GM21526 (cell line): ENCODE measurements around the gene ZFP36L2.
A peak's percentile ranks its signal among the peaks of the same experiment; 100 is the strongest.

Experiments
- ATAC-seq: cut with Tn5 transposase; IDR thresholded peaks from one replicate; pipeline ENCODE4 v1.9.1; 2021; ENCODE audit warnings: moderate library complexity; ENCODE audit not compliant: unreplicated experiment, low FRiP score

Gene ZFP36L2

DNA sequence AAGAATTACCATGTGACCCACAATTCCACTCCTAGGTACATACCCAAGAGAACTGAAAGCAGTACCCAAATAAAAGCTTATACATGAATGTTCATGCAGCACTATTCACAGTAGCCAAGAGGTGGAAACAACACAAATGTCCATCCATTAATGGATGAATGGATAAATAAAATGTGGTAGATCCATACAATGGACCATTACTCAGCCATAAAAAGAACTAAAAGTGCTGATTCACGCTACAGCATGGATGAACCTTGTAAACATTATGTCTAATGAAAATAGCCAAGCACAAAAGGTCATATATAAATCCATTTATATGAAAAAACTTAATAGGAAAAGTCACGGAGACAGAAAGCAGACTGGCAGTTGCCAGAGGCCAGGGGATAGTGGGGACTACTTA lies 23.6 kb upstream of the ZFP36L2 start:
- ATAC-seq, result no peak

- ATAC-seq, result no peak
Observed at GRCh38 chr2:43248621-43249020, 22.2 kb upstream of the ZFP36L2 start.

GRCh38 chr2:43246641-43247040 lies 20.2 kb upstream of the ZFP36L2 start:
- ATAC-seq, result no peak

GRCh38 chr2:43241558-43241957 lies 15.2 kb upstream of the ZFP36L2 start:
- ATAC-seq, result no peak

- ATAC-seq, result no peak
Observed at GRCh38 chr2:43240766-43241150, 14.4 kb upstream of the ZFP36L2 start.

- ATAC-seq, result no peak
Observed at GRCh38 chr2:43239981-43240765, 13.8 kb upstream of the ZFP36L2 start.

- no peak for ATAC-seq
Observed at GRCh38 chr2:43238813-43239212, 12.4 kb upstream of the ZFP36L2 start.

DNA sequence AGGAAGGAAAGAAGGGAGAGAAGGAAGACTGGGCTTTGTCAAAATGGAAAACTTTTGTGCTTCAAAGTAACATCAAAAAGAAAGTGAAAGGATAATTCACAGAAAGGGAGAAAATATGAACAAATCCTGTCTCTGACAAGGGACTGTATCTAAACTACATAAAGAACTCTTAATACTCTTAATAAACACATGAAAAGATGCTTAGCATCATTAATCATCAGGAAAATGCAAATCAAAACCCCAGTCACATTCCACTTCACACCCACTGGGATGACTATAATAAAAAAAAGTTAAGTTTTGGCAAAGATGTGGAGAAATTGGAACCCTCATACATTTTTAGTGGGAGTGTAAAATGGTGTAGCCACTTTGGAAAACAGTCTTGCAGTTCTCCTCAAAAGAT lies 11.8 kb upstream of the ZFP36L2 start:
- ATAC-seq, result no peak

DNA sequence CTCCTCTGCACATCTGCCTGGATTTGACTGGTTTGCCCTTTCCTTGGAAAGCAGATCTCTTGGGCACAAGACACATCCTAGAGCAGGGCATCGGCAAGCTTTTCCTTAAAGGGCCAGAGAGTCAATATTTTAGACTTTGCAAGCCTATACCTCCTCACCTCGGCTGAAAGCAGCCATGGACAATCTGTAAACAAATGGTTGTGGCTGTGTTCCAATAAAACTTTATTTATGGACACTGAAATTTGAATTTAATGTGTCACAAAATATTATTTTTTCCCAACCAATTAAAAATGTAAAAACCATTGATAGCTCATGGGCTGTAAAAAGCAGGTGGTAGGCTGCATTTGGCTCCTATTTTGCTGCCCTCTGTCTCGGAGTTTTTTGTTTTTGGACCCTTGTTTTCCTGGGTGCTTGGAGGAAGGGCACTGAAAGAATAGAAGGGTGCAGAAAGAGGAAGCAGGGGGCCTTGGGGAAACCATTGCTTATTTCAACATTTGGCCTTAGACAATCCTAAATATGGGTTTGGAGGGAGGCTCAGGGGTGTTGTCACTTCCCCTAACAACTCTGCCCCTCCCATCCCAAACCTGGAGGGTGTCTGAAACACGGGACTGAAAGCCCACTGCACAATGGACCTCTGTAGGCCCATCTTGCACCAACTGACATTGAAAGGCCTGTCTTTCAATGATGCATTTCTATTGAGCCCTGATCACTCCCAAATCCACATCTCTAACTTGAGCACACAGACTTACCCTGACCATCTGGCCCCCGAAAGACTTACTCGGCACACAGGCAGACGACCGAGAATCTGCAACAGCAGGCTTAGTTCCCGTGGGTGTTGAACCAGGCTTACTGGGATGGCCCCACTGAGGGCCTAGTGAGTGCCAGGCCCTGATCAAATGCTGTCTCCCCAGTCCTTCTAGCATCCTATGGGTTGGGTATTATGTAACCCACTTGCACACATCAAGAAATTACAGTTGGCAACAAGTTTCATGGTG lies 7.1 kb upstream of the ZFP36L2 start:
- no peak for ATAC-seq

- ATAC-seq, result no peak
Observed at GRCh38 chr2:43230951-43231827, 4.8 kb upstream of the ZFP36L2 start.

DNA sequence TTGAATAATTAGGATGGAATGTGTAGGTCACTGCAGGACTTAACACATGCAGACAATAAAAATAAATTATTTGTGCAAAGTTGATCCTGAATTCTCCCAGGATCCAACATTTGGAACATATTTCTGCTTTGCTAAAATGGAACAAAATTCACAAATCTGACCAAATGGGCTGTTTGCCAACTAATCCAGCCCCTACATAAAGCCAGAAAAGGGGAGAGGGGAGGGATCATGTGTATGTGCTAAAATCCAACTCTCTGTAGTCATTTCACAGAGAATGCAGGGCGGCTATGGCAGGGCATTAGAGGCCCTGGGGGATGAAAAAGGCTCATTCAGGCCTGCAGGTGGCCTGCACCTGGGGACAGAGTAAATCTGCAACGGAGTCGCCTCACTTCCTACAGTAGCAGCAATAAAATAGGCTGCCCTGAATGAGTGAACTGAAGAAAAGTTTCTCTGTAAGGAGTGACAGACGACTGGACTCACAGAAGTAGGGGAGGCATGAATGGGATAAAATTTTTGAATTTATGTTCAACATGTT lies 4.0 kb upstream of the ZFP36L2 start:
- ATAC-seq, result no peak

DNA sequence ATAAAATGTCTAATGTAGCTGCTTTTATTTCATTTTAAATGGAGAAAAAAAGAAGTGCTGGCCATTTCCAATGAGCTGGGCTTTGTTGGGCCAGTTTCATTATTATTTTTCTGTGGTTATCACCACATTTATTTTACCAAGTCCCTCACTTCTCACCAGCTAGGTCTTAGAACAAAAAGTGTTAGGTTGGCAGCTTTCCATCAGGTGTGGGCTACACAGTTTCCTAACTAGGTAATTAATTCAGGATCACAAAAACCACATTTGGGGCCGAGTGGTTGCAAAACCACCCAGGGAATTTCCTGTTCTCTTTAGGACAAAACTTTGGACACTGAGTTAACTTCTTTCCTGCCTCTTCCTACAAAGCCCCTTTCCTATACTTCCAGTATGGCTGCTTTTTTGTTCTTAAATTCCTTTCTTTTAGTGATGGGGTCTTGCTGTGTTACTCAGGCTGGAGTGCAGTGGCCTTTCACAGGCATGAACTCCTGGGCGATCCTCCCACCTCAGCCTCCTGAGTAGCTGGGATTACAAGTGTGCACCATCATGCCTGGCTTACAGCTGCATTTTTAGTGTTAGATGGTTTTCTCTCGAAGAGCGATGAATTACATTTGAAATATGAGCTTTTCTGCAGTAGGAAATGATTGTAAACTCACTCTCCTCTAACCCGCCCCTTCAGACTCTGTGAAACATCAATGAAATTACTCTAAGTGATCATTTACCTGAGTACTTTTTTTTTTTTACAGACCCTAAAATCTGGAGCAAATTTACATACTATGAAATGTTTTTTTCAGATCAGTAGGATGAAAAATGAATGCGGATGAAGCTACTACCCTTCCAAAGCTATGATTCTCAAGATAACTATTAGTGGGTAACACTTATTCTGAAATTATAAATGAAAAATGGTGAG lies 2.6 kb upstream of the ZFP36L2 start:
- no peak for ATAC-seq

DNA sequence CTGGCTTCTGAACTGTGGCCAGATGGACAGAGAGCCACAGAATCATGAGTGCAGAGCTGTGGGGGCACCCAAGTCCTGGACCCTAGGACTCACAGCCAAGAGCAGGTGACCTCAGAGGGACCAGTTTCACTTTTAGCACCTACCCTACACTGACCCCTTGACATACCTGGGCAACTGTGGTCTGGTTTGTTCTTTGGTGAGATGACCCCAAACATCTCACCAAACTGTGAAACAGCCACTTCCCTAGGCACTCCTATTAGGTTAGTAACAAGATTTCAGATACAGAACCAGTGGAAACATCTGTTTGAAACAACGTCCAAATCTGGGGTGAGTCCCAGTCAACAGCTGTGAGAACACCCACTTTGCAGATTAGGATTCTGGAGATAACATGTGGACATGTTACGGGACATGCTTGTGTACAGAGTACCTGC lies 1.9 kb upstream of the ZFP36L2 start:
- no peak for ATAC-seq

- ATAC-seq, result no peak
Observed at GRCh38 chr2:43227830-43228281, 1.4 kb upstream of the ZFP36L2 start.

DNA sequence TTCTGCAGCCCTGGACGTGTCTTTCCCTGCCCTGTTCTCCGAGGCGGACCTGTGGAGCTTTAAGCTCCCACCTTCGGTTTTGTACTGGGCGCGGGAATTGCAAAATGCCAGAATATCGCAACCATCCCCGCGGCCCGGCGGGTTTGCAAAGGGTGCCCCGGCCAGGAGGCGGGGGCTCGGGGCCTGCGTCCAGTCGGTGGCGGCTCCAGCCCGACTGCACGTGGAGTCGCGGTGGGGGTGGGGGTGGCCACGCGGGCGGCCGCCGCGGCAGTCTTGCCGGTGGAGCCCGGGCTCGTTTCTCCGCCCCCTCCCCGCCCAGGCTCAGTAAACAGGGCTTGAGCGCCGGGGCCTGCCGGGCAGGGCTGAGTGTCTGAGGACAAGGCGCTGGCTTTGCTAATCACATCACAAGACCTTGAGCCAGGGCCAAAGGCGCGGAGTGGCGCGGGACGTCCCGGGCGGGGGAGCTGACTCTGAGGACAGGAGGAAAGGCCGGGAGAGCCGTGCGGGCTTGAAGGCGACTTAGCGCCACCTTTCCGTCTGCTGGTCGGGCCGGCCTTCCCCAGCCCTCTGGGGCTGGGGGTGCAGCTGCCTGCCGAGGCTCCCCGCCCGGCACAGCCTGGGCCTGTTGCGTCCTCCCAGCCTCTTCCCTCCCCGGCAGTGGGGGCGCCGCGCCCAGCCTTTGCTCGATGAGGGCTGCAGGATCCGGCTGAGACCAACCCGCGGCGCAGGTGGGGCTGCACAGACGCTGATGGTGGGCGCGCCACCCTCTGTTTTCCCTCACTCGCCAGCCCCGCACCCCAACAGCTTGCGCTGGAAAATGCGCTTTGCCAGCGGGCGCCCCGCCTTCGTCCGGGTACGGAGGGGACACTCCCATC lies 786 bp upstream of the ZFP36L2 start:
- no peak for ATAC-seq

DNA sequence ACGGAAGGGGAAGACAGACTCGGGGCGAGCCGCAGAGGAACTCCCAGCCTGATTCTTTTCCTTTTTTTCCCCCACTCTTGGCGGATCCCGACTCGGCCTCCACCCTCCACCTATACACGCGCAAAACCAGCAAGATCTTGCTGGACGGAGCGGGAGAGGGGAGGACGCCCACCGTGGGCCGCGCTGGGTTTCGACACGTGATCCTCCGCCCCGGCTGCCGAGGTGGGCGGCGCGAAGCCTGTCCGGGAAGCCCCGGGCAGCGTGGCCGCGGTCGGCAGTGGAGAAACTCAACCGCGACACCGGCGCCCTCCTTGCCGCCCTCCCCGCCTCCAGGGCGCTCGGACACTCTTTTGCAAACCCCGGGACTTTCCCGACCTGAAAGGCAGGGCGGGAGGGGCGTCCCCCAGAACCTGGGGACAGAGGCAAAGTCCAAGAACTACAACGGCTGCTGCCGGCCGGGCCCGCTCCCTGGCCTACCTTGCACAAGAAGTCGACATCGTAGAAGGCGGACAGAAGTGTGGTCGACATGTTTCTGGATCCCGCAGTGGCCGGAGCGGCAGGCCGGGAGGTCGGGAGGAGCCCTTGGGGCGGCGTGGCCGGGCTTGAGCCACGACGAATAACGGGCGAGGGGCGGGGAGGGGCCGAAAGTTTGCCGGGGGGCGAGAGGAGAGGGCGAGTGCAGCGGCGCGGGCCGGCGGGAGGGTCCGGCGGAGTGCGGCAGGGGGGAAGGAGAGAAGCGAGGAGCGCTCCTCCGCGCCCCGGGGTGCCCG lies 433 bp downstream of the ZFP36L2 start:
- peak; percentile 26 for ATAC-seq

DNA sequence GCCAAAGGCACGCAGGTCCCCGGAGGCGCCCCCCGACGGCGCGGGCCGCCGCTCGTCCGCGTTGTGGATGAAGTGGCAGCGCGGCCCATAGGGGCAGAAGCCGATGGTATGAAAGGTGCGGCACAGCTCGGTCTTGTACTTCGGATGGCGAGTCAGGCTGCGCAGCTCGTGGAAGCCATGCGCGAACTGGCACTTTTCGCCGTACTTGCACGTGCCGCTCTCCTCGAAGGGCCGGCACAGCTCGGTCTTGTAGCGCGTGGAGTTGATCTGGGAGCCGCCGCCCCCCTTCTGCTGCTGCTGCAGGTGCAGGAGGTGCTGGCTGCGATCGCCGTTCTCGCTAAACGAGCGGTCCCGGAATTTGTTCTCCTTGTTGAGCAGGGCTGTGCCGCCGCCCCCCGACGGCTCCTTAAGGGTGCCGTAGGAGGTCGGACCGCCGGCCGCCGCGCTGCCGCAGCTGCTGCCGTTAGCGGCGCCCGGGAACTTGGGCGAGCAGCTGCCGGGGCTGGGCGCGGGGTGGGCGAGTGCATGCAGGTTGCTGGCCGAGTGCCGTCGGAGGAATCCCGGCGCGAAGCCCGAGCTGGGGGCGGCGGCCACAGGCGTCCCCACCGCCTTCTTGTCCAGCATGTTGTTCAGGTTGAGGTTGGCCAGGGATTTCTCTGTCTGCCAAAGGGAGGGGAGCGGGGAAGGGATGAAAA lies 1.2 kb downstream of the ZFP36L2 start:
- ATAC-seq, result peak; percentile 0
